ENCODE results near the gene IQGAP2.
"Not testable (repeated sequence)": the region's sequence is repeated elsewhere in the genome, so short reads cannot be mapped to it uniquely, and the experiment has no call there.

Gene IQGAP2

DNA sequence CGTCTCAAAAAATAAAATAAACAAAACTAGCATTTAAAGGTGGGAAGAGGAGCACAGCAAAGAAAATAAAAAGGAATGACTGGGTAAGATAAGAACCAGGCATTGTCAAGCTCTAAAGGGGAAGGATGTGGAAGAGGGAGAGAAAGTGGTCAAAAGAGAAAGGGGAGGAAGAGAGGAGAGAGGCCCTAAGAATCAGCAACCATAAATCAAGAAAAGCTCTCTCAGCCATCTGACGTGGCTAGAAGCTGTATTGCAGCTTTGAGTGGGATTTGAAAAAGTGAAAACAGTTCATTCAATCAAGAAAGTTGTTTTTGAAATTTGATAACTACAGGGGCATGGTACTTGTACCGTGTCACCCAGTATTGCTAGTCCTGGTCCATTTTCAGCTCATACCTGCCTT, 267.4 kb downstream of the IQGAP2 start:
- peak; percentile 56 for FAIRE-seq

DNA sequence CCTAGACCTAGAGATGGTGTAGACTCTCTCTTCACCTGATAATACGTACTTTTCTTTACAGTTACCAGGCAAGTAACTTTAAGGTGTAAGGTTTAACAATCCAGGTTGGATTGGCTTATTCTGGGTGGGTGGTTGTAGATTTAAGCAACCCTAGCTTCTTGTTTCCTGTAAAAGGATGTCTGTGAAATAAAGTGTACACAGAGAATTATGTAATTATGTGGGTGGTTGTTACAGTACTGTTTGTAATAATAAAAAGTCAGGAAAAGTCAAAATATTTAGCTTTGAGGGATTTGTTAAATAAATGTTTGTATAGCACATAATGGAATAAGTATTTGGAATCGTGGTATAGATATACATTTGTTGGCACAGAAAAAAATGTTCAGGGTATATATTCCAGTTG, 269.2 kb downstream of the IQGAP2 start:
- peak; percentile 67 for FAIRE-seq

- peak; percentile 96 for FAIRE-seq
These were observed 270.0 kb downstream of the IQGAP2 start for GRCh38 chr5:76673125-76673524.

GRCh38 chr5:76674330-76675066, 271.4 kb downstream of the IQGAP2 start:
- peak; percentile 90 for FAIRE-seq

DNA sequence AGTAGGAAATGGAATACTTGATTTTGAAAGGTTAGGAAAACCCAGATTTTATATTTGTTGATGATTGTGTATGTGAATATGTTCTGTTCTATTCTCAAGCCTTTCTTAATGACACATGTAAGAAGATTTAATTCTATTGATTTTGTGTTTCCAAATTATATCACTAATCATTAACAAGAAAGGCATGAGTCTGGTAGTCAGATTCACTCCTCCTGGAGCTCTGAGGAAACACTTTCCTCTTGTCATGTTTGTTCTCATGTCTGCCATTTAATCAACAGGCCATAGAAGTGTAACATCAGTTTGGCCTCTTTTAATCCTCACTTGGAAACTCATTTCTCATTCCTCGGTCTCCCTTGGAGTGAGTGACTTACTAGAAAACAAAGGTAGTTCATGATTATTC, 272.3 kb downstream of the IQGAP2 start:
- no peak for FAIRE-seq

DNA sequence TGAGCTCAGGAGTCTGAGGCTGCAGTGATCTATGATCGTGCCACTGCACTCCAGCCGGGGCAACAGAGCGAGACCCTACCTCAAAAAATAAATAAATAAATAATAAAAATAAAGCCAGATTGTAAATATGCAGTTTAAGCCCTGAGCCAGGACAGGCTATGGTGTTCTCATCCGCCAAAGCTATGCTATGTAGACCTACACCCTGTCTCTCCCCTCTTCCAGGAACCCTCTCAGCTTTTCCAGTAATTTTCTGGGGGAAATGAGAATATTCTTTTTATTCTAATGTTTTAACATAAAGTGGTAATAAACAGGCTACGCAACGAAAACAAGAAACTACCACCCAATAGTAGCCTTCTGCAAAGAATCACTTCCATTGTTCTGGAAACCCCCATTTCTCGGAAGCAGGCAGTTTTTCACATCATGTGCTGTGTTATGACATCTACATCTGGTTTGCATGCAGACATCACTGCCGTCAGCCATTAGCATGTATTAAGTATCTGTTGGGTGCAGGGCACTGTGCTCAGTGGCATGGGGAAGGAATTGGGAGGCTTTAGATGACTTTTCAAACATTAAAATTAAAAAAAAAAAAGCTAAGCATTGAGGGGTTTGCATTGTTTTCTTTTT, 274.9 kb downstream of the IQGAP2 start:
- no peak for FAIRE-seq

- FAIRE-seq, result no peak
These were observed 276.1 kb downstream of the IQGAP2 start for GRCh38 chr5:76679231-76679630.

DNA sequence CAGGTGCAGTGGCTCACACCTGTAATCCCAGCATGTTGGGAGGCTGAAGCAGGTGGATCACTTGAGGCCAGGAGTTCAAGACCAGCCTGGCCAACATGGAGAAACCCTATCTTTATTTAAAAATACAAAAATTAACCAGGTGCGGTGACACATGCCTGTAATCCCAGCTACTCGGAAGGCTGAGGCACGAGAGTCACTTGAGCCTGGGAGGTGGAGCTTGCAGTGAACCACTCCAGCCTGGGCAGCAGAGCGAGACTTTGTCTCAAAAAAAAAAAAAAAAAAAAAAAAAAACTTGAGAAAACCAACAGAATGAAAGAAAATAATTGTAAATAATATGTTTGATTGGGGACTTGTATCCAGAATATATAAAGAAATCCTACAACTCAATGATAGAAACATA, 277.7 kb downstream of the IQGAP2 start:
- not testable (repeated sequence) for FAIRE-seq

DNA sequence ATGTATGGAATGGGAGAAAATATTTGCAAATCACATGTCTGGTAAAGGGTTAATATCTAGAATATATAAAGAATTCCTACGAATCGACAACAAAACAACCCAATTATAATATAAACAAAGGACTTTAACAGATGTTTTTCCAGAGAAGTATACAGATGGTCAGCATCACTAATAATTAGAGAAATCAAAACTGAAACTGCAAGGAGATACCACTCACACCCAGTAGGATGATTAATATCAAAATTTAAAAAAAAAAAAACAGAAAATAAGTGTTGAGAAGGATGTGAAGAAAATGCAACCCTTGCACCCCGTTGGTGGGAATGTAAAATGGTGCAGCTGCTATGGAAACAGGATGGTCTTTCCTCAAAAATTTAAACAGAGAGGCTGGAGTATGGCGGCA, 278.2 kb downstream of the IQGAP2 start:
- peak; percentile 64 for FAIRE-seq

- FAIRE-seq, result no peak
These were observed 279.3 kb downstream of the IQGAP2 start for GRCh38 chr5:76682387-76682786.

GRCh38 chr5:76683816-76684731, 281.0 kb downstream of the IQGAP2 start:
- peak; percentile 87 for FAIRE-seq

DNA sequence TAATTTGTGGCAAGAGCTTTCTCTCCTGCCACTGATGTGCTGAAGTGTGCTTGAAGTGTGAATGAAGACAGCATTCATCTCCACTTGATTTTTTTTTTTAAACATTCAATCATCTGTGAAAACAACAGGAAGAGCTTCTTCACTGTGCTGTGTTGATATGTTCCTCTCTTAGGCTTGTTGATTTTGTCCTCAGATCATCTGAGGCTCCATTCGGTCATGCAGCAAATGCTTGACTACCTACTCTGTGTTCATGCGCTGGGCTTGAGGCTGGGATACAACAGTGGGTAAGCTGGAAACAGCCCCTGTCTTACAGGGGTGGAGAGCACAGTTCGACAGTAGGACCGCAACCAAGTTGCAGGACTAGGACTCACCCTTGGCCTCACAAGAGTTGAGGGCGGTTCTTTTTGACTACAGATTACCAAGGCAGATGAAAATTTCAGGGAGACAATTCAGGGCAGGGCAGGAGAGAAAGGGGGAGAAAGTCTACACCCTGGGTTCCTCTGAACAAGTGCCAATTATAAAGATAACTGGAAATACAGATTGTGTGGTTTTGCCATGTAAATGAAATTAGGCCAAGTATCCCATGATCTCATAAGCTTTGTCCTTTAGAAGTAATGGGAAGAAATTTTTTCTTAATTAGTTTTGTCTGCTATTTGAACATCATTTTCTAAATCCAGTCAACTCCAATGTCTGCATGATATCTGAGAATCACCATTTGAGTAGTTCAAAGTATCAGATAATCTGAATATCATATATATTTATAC, 281.9 kb downstream of the IQGAP2 start:
- peak; percentile 45 for FAIRE-seq

GRCh38 chr5:76685704-76686103, 282.6 kb downstream of the IQGAP2 start:
- no peak for FAIRE-seq

GRCh38 chr5:76688212-76688611, 285.1 kb downstream of the IQGAP2 start:
- no peak for FAIRE-seq

GRCh38 chr5:76688836-76689235, 285.8 kb downstream of the IQGAP2 start:
- no peak for FAIRE-seq

- peak; percentile 100 for FAIRE-seq
These were observed 286.4 kb downstream of the IQGAP2 start for GRCh38 chr5:76689321-76690036.

- no peak for FAIRE-seq
These were observed 287.1 kb downstream of the IQGAP2 start for GRCh38 chr5:76690037-76690679.

GRCh38 chr5:76690704-76691466, 287.8 kb downstream of the IQGAP2 start:
- FAIRE-seq, result no peak

DNA sequence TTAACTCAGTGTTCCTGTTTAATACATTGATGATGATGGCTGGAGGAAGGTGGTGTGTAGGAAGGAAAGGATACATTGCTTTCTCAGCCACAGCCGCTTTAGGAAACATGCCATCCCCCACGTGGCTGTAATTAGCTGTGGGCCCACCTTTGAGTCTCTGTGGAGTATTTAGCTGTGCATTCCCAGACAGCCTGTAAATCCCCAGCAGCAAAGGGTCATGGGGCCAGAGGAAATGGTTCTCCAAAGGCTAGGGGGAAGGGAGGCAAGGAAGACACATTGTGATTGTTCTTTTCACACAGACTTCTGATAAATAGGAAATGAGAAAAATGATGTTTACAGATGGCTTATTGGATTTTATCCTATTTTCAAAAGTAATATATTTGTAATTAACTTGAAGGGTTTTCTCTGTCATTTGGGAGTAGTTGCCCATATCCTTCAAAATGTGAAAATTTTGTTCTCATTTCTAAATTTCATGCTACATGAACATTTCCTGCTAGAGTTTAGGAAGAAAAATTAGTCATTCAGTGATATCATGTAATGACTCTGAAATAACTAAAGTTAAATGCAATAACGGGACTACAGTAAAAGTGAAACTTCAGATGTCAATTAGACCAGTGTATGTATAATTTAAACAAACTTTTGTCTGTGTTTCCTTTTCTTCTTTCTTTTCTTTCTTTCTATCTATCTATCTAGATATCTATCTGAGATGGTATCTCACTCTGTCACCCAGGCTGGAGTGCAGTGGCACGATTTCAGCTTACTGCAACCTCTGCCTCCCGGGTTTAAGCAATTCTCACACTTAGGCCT, 288.6 kb downstream of the IQGAP2 start:
- FAIRE-seq, result no peak

GRCh38 chr5:76692274-76692540, 289.1 kb downstream of the IQGAP2 start:
- FAIRE-seq, result no peak
